ENCODE results near the gene JARID2. TPM values are rescaled to one million over a fixed set of nuclear protein-coding genes. Genes with fewer than 3 reads are reported as not detected.

Gene JARID2
- total RNA-seq, 1 donor from 2014 or later = 24.2 TPM

DNA sequence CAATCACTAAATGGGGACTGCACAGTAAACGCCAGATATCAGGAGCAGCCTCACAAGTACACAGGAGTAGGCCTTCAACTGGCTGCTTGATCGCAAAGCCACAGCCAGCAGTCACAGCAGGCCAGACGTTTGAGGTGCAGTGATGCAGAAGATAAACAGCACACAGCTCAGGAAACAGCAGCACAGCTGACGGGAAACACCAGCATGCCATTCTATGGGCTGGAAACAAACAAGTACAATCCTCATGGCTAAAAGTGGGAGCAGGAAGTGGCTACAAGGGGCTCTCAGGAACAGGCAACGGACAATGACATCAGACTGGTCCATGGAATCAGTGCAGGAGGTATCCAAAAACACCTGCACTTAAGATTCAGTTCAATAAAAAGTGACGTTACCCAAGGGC, 305.9 kb downstream of the JARID2 start:
- Mint-ChIP-seq H3K27me3 (ENCODE audit: low read depth, unreplicated experiment) (no peaks in the 10 kb centered on the region), H3K4me3 (ENCODE audit: unreplicated experiment) (no peak overlapping the region), H3K4me1 (ENCODE audit: low read depth, unreplicated experiment) (peaks cover 14% of the 10 kb centered on the region), H3K27ac (ENCODE audit: unreplicated experiment) (no peak overlapping the region), H3K9me3 (ENCODE audit: unreplicated experiment) (no peaks in the 10 kb centered on the region), H3K36me3 (ENCODE audit: low read depth, unreplicated experiment) (no peaks in the 10 kb centered on the region)
- peak overlapping the region; percentile 19 for H3K4me2 ChIP-seq (ENCODE audit: low read length)
- no peaks in the 10 kb centered on the region for H3K36me3 ChIP-seq (ENCODE audit: insufficient read depth, low read length)
- H3K4me1 ChIP-seq (ENCODE audit: insufficient read depth, low read length) = no peaks in the 10 kb centered on the region
- no peak overlapping the region for H3K27ac ChIP-seq (ENCODE audit: low read depth, low read length)
- H3K9ac ChIP-seq (ENCODE audit: low read length) = no peak overlapping the region
- no peak for FAIRE-seq
- DNase-seq (ENCODE audit: low read depth) = peak; percentile 53
- H4K20me1 ChIP-seq (ENCODE audit: insufficient read depth, low read length) = peaks cover 8% of the 10 kb centered on the region
- no peaks in the 10 kb centered on the region for H3K27me3 ChIP-seq (ENCODE audit: insufficient read depth, low read length)
- H3K79me2 ChIP-seq (ENCODE audit: insufficient read depth, low read length) = no peaks in the 10 kb centered on the region
- no peaks in the 10 kb centered on the region for H3K9me3 ChIP-seq (ENCODE audit: insufficient read depth, low read depth, low read length)
- no peak overlapping the region for H3K4me3 ChIP-seq (ENCODE audit: insufficient read depth, low read depth, low read length)
- no peak for TF ChIP-seq EZH2 (IDR thresholded peaks at IDR 0.05; ENCODE audit: insufficient read depth, low read length)
- TF ChIP-seq, protein P1, sequence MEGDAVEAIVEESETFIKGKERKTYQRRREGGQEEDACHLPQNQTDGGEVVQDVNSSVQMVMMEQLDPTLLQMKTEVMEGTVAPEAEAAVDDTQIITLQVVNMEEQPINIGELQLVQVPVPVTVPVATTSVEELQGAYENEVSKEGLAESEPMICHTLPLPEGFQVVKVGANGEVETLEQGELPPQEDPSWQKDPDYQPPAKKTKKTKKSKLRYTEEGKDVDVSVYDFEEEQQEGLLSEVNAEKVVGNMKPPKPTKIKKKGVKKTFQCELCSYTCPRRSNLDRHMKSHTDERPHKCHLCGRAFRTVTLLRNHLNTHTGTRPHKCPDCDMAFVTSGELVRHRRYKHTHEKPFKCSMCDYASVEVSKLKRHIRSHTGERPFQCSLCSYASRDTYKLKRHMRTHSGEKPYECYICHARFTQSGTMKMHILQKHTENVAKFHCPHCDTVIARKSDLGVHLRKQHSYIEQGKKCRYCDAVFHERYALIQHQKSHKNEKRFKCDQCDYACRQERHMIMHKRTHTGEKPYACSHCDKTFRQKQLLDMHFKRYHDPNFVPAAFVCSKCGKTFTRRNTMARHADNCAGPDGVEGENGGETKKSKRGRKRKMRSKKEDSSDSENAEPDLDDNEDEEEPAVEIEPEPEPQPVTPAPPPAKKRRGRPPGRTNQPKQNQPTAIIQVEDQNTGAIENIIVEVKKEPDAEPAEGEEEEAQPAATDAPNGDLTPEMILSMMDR (IDR thresholded peaks at IDR 0.05; ENCODE audit: insufficient read depth, low read depth, low read length) = no peak
- no peak overlapping the region for H2AFZ ChIP-seq (ENCODE audit: low read depth, low read length)

DNA sequence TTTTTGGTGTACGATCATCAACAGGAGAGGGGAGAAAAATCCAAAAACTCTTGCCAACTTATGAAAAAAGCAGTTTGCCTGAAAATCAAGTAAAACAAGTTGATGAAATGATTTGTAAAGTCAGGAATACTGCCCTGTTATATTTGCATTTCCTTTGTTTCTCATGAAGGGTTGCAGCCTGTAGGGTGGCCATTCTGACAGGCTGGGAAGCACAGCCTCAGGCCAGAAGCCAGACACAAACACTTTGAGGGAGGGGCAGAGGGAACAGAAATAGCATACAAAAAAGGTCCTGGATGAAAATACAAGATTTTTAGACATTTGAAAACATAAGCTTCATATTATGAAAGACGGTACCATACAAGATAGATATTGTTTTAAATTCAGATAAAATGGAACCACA, 307.2 kb downstream of the JARID2 start:
- TF ChIP-seq EZH2 (IDR thresholded peaks at IDR 0.05; ENCODE audit: insufficient read depth, low read length) = no peak
- TF ChIP-seq, protein P1 (IDR thresholded peaks at IDR 0.05; ENCODE audit: insufficient read depth, low read depth, low read length) = no peak
- no peaks in the 10 kb centered on the region for H3K4me1 ChIP-seq (ENCODE audit: insufficient read depth, low read length)
- no peaks in the 10 kb centered on the region for H3K9me3 ChIP-seq (ENCODE audit: insufficient read depth, low read depth, low read length)
- H3K27ac Mint-ChIP-seq (ENCODE audit: unreplicated experiment) = peak overlapping the region; percentile 9
- no peak for DNase-seq (ENCODE audit: low read depth)
- no peak overlapping the region for H3K9ac ChIP-seq (ENCODE audit: low read length)
- H3K4me2 ChIP-seq (ENCODE audit: low read length) = no peak overlapping the region
- H3K27ac ChIP-seq (ENCODE audit: low read depth, low read length) = no peak overlapping the region
- H2AFZ ChIP-seq (ENCODE audit: low read depth, low read length) = no peak overlapping the region
- no peaks in the 10 kb centered on the region for H3K79me2 ChIP-seq (ENCODE audit: insufficient read depth, low read length)
- H3K4me3 ChIP-seq (ENCODE audit: insufficient read depth, low read depth, low read length) = no peak overlapping the region
- peaks cover 14% of the 10 kb centered on the region for H3K4me1 Mint-ChIP-seq (ENCODE audit: low read depth, unreplicated experiment)
- no peaks in the 10 kb centered on the region for H3K27me3 Mint-ChIP-seq (ENCODE audit: low read depth, unreplicated experiment)
- no peaks in the 10 kb centered on the region for H3K36me3 Mint-ChIP-seq (ENCODE audit: low read depth, unreplicated experiment)
- no peaks in the 10 kb centered on the region for H3K27me3 ChIP-seq (ENCODE audit: insufficient read depth, low read length)
- peaks cover 9% of the 10 kb centered on the region for H4K20me1 ChIP-seq (ENCODE audit: insufficient read depth, low read length)
- no peak overlapping the region for H3K4me3 Mint-ChIP-seq (ENCODE audit: unreplicated experiment)
- no peaks in the 10 kb centered on the region for H3K36me3 ChIP-seq (ENCODE audit: insufficient read depth, low read length)
- no peaks in the 10 kb centered on the region for H3K9me3 Mint-ChIP-seq (ENCODE audit: unreplicated experiment)
- no peak for FAIRE-seq

DNA sequence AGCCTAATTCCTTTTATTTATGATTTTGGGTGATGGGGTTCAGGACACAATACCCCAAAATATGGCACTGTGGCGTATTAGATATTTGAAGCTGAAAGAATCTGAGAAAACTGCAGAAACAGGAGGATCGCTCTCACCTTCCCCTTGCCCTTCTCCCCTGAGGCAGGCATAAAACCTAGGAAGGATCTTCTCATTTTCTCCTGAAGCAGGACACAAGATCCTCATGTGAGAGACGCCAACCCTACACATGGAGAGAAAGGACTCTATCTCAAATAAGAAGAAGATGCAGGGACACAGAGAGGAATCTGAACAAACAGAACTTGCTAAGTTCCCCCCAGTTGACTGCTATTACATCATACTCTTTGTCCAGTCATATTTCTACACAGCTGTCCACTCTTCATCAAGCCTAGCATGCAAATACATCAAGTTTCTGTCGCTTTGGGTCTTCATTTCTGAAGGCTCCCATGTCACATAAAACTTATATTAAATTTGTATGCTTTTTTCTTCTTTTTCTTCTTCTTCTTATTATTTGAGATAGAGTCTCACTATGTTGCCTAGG, 307.9 kb downstream of the JARID2 start:
- FAIRE-seq (no peak), DNase-seq (ENCODE audit: low read depth) (no peak)
- H3K9me3 ChIP-seq (ENCODE audit: insufficient read depth, low read depth, low read length) = no peaks in the 10 kb centered on the region
- H3K9ac ChIP-seq (ENCODE audit: low read length) = no peak overlapping the region
- H3K27ac ChIP-seq (ENCODE audit: low read depth, low read length) = no peak overlapping the region
- no peak overlapping the region for H3K4me2 ChIP-seq (ENCODE audit: low read length)
- H3K4me1 ChIP-seq (ENCODE audit: insufficient read depth, low read length) = no peaks in the 10 kb centered on the region
- no peaks in the 10 kb centered on the region for H3K36me3 ChIP-seq (ENCODE audit: insufficient read depth, low read length)
- Mint-ChIP-seq H3K27ac (ENCODE audit: unreplicated experiment) (no peak overlapping the region), H3K4me3 (ENCODE audit: unreplicated experiment) (no peak overlapping the region), H3K9me3 (ENCODE audit: unreplicated experiment) (no peaks in the 10 kb centered on the region), H3K4me1 (ENCODE audit: low read depth, unreplicated experiment) (peaks cover 14% of the 10 kb centered on the region), H3K36me3 (ENCODE audit: low read depth, unreplicated experiment) (no peaks in the 10 kb centered on the region), H3K27me3 (ENCODE audit: low read depth, unreplicated experiment) (no peaks in the 10 kb centered on the region)
- TF ChIP-seq, protein P1 (IDR thresholded peaks at IDR 0.05; ENCODE audit: insufficient read depth, low read depth, low read length) = no peak
- TF ChIP-seq EZH2 (IDR thresholded peaks at IDR 0.05; ENCODE audit: insufficient read depth, low read length) = no peak
- H3K27me3 ChIP-seq (ENCODE audit: insufficient read depth, low read length) = no peaks in the 10 kb centered on the region
- peaks cover 9% of the 10 kb centered on the region for H4K20me1 ChIP-seq (ENCODE audit: insufficient read depth, low read length)
- H3K4me3 ChIP-seq (ENCODE audit: insufficient read depth, low read depth, low read length) = no peak overlapping the region
- H2AFZ ChIP-seq (ENCODE audit: low read depth, low read length) = no peak overlapping the region
- H3K79me2 ChIP-seq (ENCODE audit: insufficient read depth, low read length) = no peaks in the 10 kb centered on the region
